HCT116 (cell line): ENCODE measurements around the gene ITPK1. TPM values are rescaled to one million over a fixed set of nuclear protein-coding genes. Genes with fewer than 3 reads are reported as not detected.
"Not testable (repeated sequence)": the region's sequence is repeated elsewhere in the genome, so short reads cannot be mapped to it uniquely, and the experiment has no call there.

Source experiments
- ATAC-seq: fragments of 200-7000 bp; cut with Tn5 transposase; 2 replicates; pipeline ENCODE4 v1.9.1; 2020; ENCODE audit warnings: mild to moderate bottlenecking, moderate library complexity
- BruUV-seq: library from RNA; stranded (reverse); fragments of 400-500 nt; replicated peaks from 2 replicates; lab custom pipeline; 2021; lab: Mats Ljungman, UMichigan
- CTCF ChIA-PET: fragments of 300-600 bp; sonication (Branson Sonifier 250); formaldehyde crosslinking; loops from one replicate; lab custom pipeline; 2021; ENCODE audit warnings: antibody characterized with exemption; lab: Charles Lee
- POLR2A ChIA-PET: fragments of 300-600, 350-600 bp; sonication (Branson Sonifier 250); formaldehyde crosslinking; loops from one replicate; lab custom pipeline; 2021; ENCODE audit warnings: antibody characterized with exemption; lab: Charles Lee
- RAD21 ChIA-PET, 2 experiments: fragments of 300-600 bp; sonication (Branson Sonifier 250); formaldehyde crosslinking; loops; one replicate each; lab custom pipeline; 2023; ENCODE audit warnings: low total read pairs in 2 of 2; ENCODE audit not compliant: uncharacterized antibody in 2 of 2, unreplicated experiment in 2 of 2, low non-redundant PET in 1 of 2; lab: Charles Lee
- DNase-seq: peaks from one replicate; pipeline ENCODE4 v3.0.0-alpha.2; 2010; ENCODE audit warnings: low read depth, low spot score
- H2AFZ ChIP-seq: fragments of 200-600 bp; shearing (Covaris generic), sonication (generic); 2 replicates; pipeline ENCODE4 v1.6.1; 2017; ENCODE audit warnings: low read depth, mixed run types, mixed read lengths, antibody characterized with exemption, low read length; ENCODE audit not compliant: poor library complexity, severe bottlenecking
- H3K27ac ChIP-seq: 2 replicates; pipeline ENCODE4 v1.5.1; 2012; ENCODE audit warnings: low read depth, low read length
- H3K27me3 ChIP-seq: fragments of 200-600 bp; sonication (generic); 2 replicates; pipeline ENCODE4 v1.6.1; 2016; ENCODE audit warnings: mixed run types, low read length, mixed read lengths; ENCODE audit not compliant: insufficient read depth
- H3K36me3 ChIP-seq, 2 experiments: fragments of 200-500 bp in 1 of 2; fragments of 200-600 bp in 1 of 2; sonication (Bioruptor generic) in 1 of 2; sonication (generic) in 1 of 2; 2 replicates each; pipeline versions ENCODE4 v1.5.1 to v1.6.1; 2014 to 2016; ENCODE audit warnings: low read length in 2 of 2, inconsistent platforms in 1 of 2, mixed read lengths in 1 of 2, mixed run types in 1 of 2; ENCODE audit not compliant: insufficient read depth in 2 of 2, control insufficient read depth in 1 of 2
- H3K4me1 ChIP-seq, 2 experiments: fragments of 200-600 bp in 1 of 2; sonication (generic) in 1 of 2; 2 replicates each; pipeline versions ENCODE4 v1.5.1 to v1.6.1; 2012 to 2017; ENCODE audit warnings: low read length in 2 of 2, inconsistent platforms in 1 of 2, mild to moderate bottlenecking in 1 of 2, mixed read lengths in 1 of 2, mixed run types in 1 of 2, moderate library complexity in 1 of 2; ENCODE audit not compliant: insufficient read depth in 2 of 2, control insufficient read depth in 1 of 2
- H3K4me2 ChIP-seq: fragments of 200-600 bp; sonication (generic); 2 replicates; pipeline ENCODE4 v1.6.1; 2017; ENCODE audit warnings: mixed run types, low read length, mixed read lengths
- H3K4me3 ChIP-seq, 2 experiments: fragments of 200-600 bp in 1 of 2; sonication (generic) in 1 of 2; replicated peaks in 1 of 2; 2 replicates each; pipeline ENCODE4 v1.5.1; 2011 to 2016; ENCODE audit warnings: low read length in 2 of 2, control low read depth in 1 of 2, low read depth in 1 of 2, mild to moderate bottlenecking in 1 of 2, mixed read lengths in 1 of 2, mixed run types in 1 of 2
- H3K79me2 ChIP-seq: fragments of 200-600 bp; sonication (generic); 2 replicates; pipeline ENCODE4 v1.6.1; 2017; ENCODE audit warnings: mild to moderate bottlenecking, mixed run types, low read length, moderate library complexity, mixed read lengths; ENCODE audit not compliant: insufficient read depth
- H3K9ac ChIP-seq: fragments of 200-600 bp; sonication (generic); 2 replicates; pipeline ENCODE4 v1.6.1; 2016; ENCODE audit warnings: low read length, mixed read lengths
- H3K9me2 ChIP-seq: fragments of 200-600 bp; sonication (generic), shearing (Covaris generic); 2 replicates; pipeline ENCODE4 v1.6.1; 2017; ENCODE audit warnings: mixed run types, mild to moderate bottlenecking, moderate library complexity; ENCODE audit not compliant: insufficient read depth
- H3K9me3 ChIP-seq, 2 experiments: fragments of 200-500 bp in 1 of 2; fragments of 200-600 bp in 1 of 2; sonication (Bioruptor generic) in 1 of 2; sonication (generic) in 1 of 2; 2 replicates each; pipeline ENCODE4 v1.6.1; 2014 to 2017; ENCODE audit warnings: low read length in 2 of 2, mixed read lengths in 2 of 2, inconsistent platforms in 1 of 2, low read depth in 1 of 2, mild to moderate bottlenecking in 1 of 2, mixed run types in 1 of 2, moderate library complexity in 1 of 2; ENCODE audit not compliant: control insufficient read depth in 1 of 2, insufficient read depth in 1 of 2
- H4K20me1 ChIP-seq: fragments of 200-600 bp; sonication (generic), shearing (Covaris generic); 2 replicates; pipeline ENCODE4 v1.6.1; 2017; ENCODE audit warnings: mixed run types, mild to moderate bottlenecking, moderate library complexity; ENCODE audit not compliant: insufficient read depth
- CEBPB ChIP-seq: IDR thresholded peaks from 2 replicates; pipeline ENCODE4 v1.6.1; 2012; ENCODE audit warnings: low read depth
- CTCF ChIP-seq, 3 experiments: fragments of 200-600 bp in 1 of 3; sonication (generic) in 1 of 3; IDR thresholded peaks in 2 of 3; conservative IDR thresholded peaks in 1 of 3; 2 replicates each; pipeline ENCODE4 v1.5.1; 2012 to 2017; ENCODE audit warnings: low read depth in 2 of 3, low read length in 2 of 3, antibody characterized with exemption in 1 of 3, borderline replicate concordance in 1 of 3, control low read depth in 1 of 3, mild to moderate bottlenecking in 1 of 3, mixed read lengths in 1 of 3, mixed run types in 1 of 3, moderate library complexity in 1 of 3; ENCODE audit not compliant: insufficient read depth in 1 of 3
- ELF1 ChIP-seq: IDR thresholded peaks from 2 replicates; pipeline ENCODE4 v1.6.1; 2012; ENCODE audit warnings: low read depth, borderline replicate concordance
- FOSL1 ChIP-seq: IDR thresholded peaks from 2 replicates; pipeline ENCODE4 v1.6.1; 2012; ENCODE audit warnings: low read depth
- MAX ChIP-seq: IDR thresholded peaks from 2 replicates; pipeline ENCODE4 v1.6.1; 2012
- POLR2AphosphoS5 ChIP-seq: IDR thresholded peaks from 2 replicates; pipeline ENCODE4 v1.6.1; 2011; ENCODE audit warnings: mild to moderate bottlenecking, low read depth, low read length, moderate library complexity
- SP1 ChIP-seq: IDR thresholded peaks from 2 replicates; pipeline ENCODE4 v1.6.1; 2012; ENCODE audit warnings: low read depth
- SRF ChIP-seq: IDR thresholded peaks from 2 replicates; pipeline ENCODE4 v1.6.1; 2012; ENCODE audit warnings: low read depth
- intact Hi-C: fragments of 100-400 bp; cut with micrococcal nuclease; formaldehyde crosslinking; loops from 2 replicates; pipeline ENCODE4 v1.10.0; 2022
- total RNA-seq: library from RNA; stranded (reverse); gene quantifications from one replicate; pipeline ENCODE4 v1.2.1, GENCODE V29; 2021; ENCODE audit not compliant: unreplicated experiment

The ITPK1 gene
- total RNA-seq, 1 experiment from 2014 or later = 70.2 TPM

GRCh38 chr14:93107453-93107852 lies 8.3 kb downstream of the ITPK1 start (continued):
- TF ChIP-seq FOSL1 = no peak
- TF ChIP-seq MAX = no peak
- TF ChIP-seq CTCF (IDR thresholded peaks at IDR 0.05 in 2 of 3, conservative IDR thresholded peaks at IDR 0.05 in 1 of 3; ENCODE audit: borderline replicate concordance in 1 of 3, insufficient read depth in 1 of 3, low read depth in 2 of 3, low read length in 2 of 3) = no peak

GRCh38 chr14:93106541-93107156 lies 9.1 kb downstream of the ITPK1 start:
- Histone ChIP-seq H3K4me2 (peak overlapping the region; percentile 44; the same call in 1 of the 2 replicates), H3K9ac (no peak overlapping the region), H2AFZ (no peak overlapping the region), H3K4me1 (peaks cover 24 to 41% of the 10 kb centered on the region in 2 experiments), H4K20me1 (no peaks in the 10 kb centered on the region), H3K9me2 (no peaks in the 10 kb centered on the region), H3K36me3 (no peaks in the 10 kb centered on the region; a peak in 1 of 4 replicates), H3K9me3 (no peaks in the 10 kb centered on the region), H3K27me3 (no peaks in the 10 kb centered on the region), H3K27ac (no peak overlapping the region), H3K79me2 (peaks cover 78% of the 10 kb centered on the region), H3K4me3 (no peak overlapping the region)
- intact Hi-C loops = no loop called here
- BruUV-seq = no TSS peak
- CTCF ChIA-PET = no interaction called here
- POLR2A ChIA-PET = no interaction called here
- RAD21 ChIA-PET = no interaction called here
- ATAC-seq = no peak
- TF ChIP-seq SP1 = no peak
- TF ChIP-seq POLR2AphosphoS5 = no peak
- TF ChIP-seq SRF = no peak
- no peak for TF ChIP-seq ELF1
- no peak for TF ChIP-seq CEBPB
- DNase-seq = no peak

DNA sequence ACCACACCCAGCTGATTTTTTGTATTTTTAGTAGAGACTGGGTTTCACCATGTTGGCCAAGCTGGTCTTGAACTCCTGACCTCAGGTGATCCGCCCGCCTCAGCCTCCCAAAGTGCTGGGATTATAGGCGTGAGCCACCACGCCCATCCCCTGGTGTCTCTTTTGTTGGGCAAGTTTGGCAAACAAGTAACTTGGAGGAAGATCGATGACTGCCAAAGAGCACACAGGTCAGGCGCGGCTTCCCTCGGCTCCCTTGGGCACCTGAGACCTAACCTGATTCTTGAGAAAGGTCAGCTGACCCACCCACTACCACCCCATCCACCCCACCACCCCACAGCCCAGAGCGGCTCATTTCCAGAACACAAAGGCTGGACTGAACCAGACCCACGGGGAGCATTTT lies 9.9 kb downstream of the ITPK1 start:
- H3K27me3 ChIP-seq, H3K9me3 ChIP-seq, RAD21 ChIA-PET, H3K4me3 ChIP-seq, BruUV-seq, intact Hi-C loops, H3K27ac ChIP-seq, H3K9me2 ChIP-seq, H3K36me3 ChIP-seq, H4K20me1 ChIP-seq, H2AFZ ChIP-seq, ATAC-seq, H3K9ac ChIP-seq, DNase-seq: not testable (repeated sequence)
- ChIA-PET CTCF (interaction anchor here (1.1 to 1.5 kb wide), 2 partner anchors 8 to 11 kb away, joined by 3 to 6 read pairs; no protein-coding TSS in a partner anchor), POLR2A (interaction anchor here (1.2 to 1.5 kb wide), 2 partner anchors 8 to 9 kb away, joined by 3 to 4 read pairs; no protein-coding TSS in a partner anchor)
- Histone ChIP-seq H3K4me2 (peak overlapping the region; percentile 44), H3K4me1 (peaks cover 24 to 41% of the 10 kb centered on the region in 2 experiments), H3K79me2 (peaks cover 78% of the 10 kb centered on the region)
